BE2C (cell line): ENCODE results near the gene MYO5B.

Source experiments
- DNase-seq: peaks from one replicate; pipeline ENCODE4 v3.0.0-alpha.2; 2020
- H3K27me3 ChIP-seq: fragments of 250-450 bp; sonication (Bioruptor Pico); 2 replicates; pipeline ENCODE4 v1.5.1; 2020; ENCODE audit warnings: mild to moderate bottlenecking
- H3K36me3 ChIP-seq: fragments of 250-450 bp; sonication (Bioruptor Pico); 2 replicates; pipeline ENCODE4 v1.5.1; 2020; ENCODE audit warnings: mild to moderate bottlenecking
- H3K4me1 ChIP-seq: fragments of 250-450 bp; sonication (Bioruptor Pico); 2 replicates; pipeline ENCODE4 v1.5.1; 2020
- H3K4me3 ChIP-seq: 2 replicates; pipeline ENCODE4 v1.5.1; 2011; ENCODE audit warnings: low read depth, low read length
- H3K9me3 ChIP-seq: fragments of 250-450 bp; sonication (Bioruptor Pico); 2 replicates; pipeline ENCODE4 v1.5.1; 2020
- TF ChIP-seq, protein P1 (sequence below): IDR thresholded peaks from 2 replicates; pipeline ENCODE4 v1.5.1; 2012; ENCODE audit warnings: mild to moderate bottlenecking, low read depth, low read length

The MYO5B gene

DNA sequence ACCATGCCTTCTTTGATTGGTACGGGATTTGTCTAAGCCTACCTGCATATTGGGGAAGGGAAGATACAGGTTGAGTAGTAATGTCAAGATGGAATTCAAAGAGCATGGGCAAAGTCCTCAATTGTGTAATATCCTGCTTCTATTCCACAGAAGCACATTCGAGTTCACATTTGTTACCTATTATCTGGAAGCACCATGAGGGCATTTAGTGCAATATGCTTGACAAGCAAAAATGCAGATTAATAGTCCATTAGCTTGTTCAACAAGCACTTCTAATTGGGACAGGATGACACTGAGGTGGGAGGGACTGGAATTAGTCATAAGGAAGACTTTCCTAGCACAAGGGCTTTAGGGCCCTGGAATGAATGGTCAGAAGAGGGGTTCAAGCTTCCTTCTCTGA, 40.5 kb downstream of the MYO5B start:
- H3K9me3 ChIP-seq: no peaks in the 10 kb centered on the region
- TF ChIP-seq, protein P1, sequence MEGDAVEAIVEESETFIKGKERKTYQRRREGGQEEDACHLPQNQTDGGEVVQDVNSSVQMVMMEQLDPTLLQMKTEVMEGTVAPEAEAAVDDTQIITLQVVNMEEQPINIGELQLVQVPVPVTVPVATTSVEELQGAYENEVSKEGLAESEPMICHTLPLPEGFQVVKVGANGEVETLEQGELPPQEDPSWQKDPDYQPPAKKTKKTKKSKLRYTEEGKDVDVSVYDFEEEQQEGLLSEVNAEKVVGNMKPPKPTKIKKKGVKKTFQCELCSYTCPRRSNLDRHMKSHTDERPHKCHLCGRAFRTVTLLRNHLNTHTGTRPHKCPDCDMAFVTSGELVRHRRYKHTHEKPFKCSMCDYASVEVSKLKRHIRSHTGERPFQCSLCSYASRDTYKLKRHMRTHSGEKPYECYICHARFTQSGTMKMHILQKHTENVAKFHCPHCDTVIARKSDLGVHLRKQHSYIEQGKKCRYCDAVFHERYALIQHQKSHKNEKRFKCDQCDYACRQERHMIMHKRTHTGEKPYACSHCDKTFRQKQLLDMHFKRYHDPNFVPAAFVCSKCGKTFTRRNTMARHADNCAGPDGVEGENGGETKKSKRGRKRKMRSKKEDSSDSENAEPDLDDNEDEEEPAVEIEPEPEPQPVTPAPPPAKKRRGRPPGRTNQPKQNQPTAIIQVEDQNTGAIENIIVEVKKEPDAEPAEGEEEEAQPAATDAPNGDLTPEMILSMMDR: no peak
- H3K4me1 ChIP-seq: no peaks in the 10 kb centered on the region
- DNase-seq: no peak
- H3K27me3 ChIP-seq: no peaks in the 10 kb centered on the region
- no peaks in the 10 kb centered on the region for H3K36me3 ChIP-seq
- no peak overlapping the region for H3K4me3 ChIP-seq

- no peaks in the 10 kb centered on the region for H3K27me3 ChIP-seq
- H3K9me3 ChIP-seq: no peaks in the 10 kb centered on the region
- H3K36me3 ChIP-seq: no peaks in the 10 kb centered on the region
- TF ChIP-seq, protein P1: no peak
- no peaks in the 10 kb centered on the region for H3K4me1 ChIP-seq
- H3K4me3 ChIP-seq: no peak overlapping the region
- no peak for DNase-seq
These were observed 42.0 kb downstream of the MYO5B start for GRCh38 chr18:50152900-50153299.

- TF ChIP-seq, protein P1: no peak
- Histone ChIP-seq H3K27me3 (no peaks in the 10 kb centered on the region), H3K9me3 (no peaks in the 10 kb centered on the region), H3K4me3 (no peak overlapping the region), H3K4me1 (no peaks in the 10 kb centered on the region), H3K36me3 (no peaks in the 10 kb centered on the region)
- no peak for DNase-seq
These were observed 43.0 kb downstream of the MYO5B start for GRCh38 chr18:50151926-50152325.

- DNase-seq: no peak
- Histone ChIP-seq H3K27me3 (no peaks in the 10 kb centered on the region), H3K4me1 (no peaks in the 10 kb centered on the region), H3K9me3 (no peaks in the 10 kb centered on the region), H3K36me3 (no peaks in the 10 kb centered on the region), H3K4me3 (no peak overlapping the region)
- TF ChIP-seq, protein P1: no peak
These were observed 50.4 kb downstream of the MYO5B start for GRCh38 chr18:50144540-50144939.

- no peaks in the 10 kb centered on the region for H3K27me3 ChIP-seq
- H3K4me1 ChIP-seq: no peaks in the 10 kb centered on the region
- H3K4me3 ChIP-seq: no peak overlapping the region
- no peaks in the 10 kb centered on the region for H3K36me3 ChIP-seq
- no peaks in the 10 kb centered on the region for H3K9me3 ChIP-seq
- TF ChIP-seq, protein P1: no peak
- DNase-seq: no peak
These were observed 51.1 kb downstream of the MYO5B start for GRCh38 chr18:50143886-50144285.

- Histone ChIP-seq H3K36me3 (no peaks in the 10 kb centered on the region), H3K4me1 (no peaks in the 10 kb centered on the region), H3K4me3 (no peak overlapping the region), H3K9me3 (no peaks in the 10 kb centered on the region), H3K27me3 (no peaks in the 10 kb centered on the region)
- TF ChIP-seq, protein P1: no peak
- DNase-seq: no peak
These were observed 51.7 kb downstream of the MYO5B start for GRCh38 chr18:50143294-50143693.
